ENCODE measurements around the gene FAHD2A. TPM values are rescaled to one million over a fixed set of nuclear protein-coding genes. Genes with fewer than 3 reads are reported as not detected.
A peak's percentile ranks its signal among the peaks of the same experiment; 100 is the strongest.
"Not testable (repeated sequence)": the region's sequence is repeated elsewhere in the genome, so short reads cannot be mapped to it uniquely, and the experiment has no call there.

The FAHD2A gene
- total and polyA plus RNA-seq, 2 of the 8 experiments (the other 6 are each of a cell fraction or from before 2014, with no cell fraction given), result 24.2 to 26.7 TPM

GRCh38 chr2:95403824-95404223 lies 1.3 kb downstream of the FAHD2A start:
- Histone ChIP-seq H3K79me2 (ENCODE audit: control insufficient read depth in 1 of 2, insufficient read depth in 2 of 2, low read length in 2 of 2) (peaks cover 0 to 13% of the 10 kb centered on the region in 2 experiments; a peak in 2 of 4 replicates), H3K4me2 (ENCODE audit: insufficient read depth in 1 of 2, low read depth in 2 of 2, low read length in 2 of 2) (peak overlapping the region; percentile 2 to 87; a peak in 2 of 4 replicates), H3K4me3 (ENCODE audit: extremely low read depth in 1 of 4, insufficient read depth in 2 of 4, low read depth in 3 of 4, low read length in 4 of 4) (peak overlapping the region in 2 of 4 experiments; percentile 80 to 96; a peak in 5 of 8 replicates)
- H3K23me2 ChIP-seq (ENCODE audit: low read depth, low read length); H3K36me3 ChIP-seq (ENCODE audit: control insufficient read depth in 2 of 4, insufficient read depth in 4 of 4, low read length in 3 of 4); H3K56ac ChIP-seq (replicated peaks; ENCODE audit: insufficient read length, low read depth, low read length); H4K8ac ChIP-seq (ENCODE audit: extremely low read depth, insufficient read depth, low read length); H3K27ac ChIP-seq (ENCODE audit: low read depth, low read length); H3K4me1 ChIP-seq (replicated peaks in 1 of 4; ENCODE audit: control insufficient read depth in 3 of 4, insufficient read depth in 4 of 4, low read length in 3 of 4); H3K23ac ChIP-seq (ENCODE audit: insufficient read length); H2BK15ac ChIP-seq (ENCODE audit: low read length); H3K18ac ChIP-seq (ENCODE audit: extremely low read depth, low read length); DNase-seq (ENCODE audit: low read depth in 1 of 2, low spot score in 2 of 2); H2BK20ac ChIP-seq (ENCODE audit: low read length); H2BK12ac ChIP-seq (ENCODE audit: low read depth, low read length); H3K4ac ChIP-seq (replicated peaks; ENCODE audit: insufficient read length, low read depth, low read length); H3K14ac ChIP-seq (ENCODE audit: insufficient read length); H2BK5ac ChIP-seq (ENCODE audit: low read depth, low read length); FAIRE-seq; H4K91ac ChIP-seq (replicated peaks; ENCODE audit: insufficient read length, low read length); H2AK5ac ChIP-seq (ENCODE audit: low read depth, low read length); H3K9ac ChIP-seq (replicated peaks in 1 of 4; ENCODE audit: extremely low read depth in 1 of 4, low read depth in 3 of 4, low read length in 3 of 4); H3K9me3 ChIP-seq (ENCODE audit: insufficient read depth in 2 of 2, low read depth in 1 of 2, low read length in 1 of 2); H2BK120ac ChIP-seq (replicated peaks; ENCODE audit: low read depth, low read length); H3K27me3 ChIP-seq (replicated peaks in 1 of 4; ENCODE audit: control insufficient read depth in 3 of 4, extremely low read depth in 1 of 4, insufficient read depth in 3 of 4, low read length in 3 of 4); H4K20me1 ChIP-seq (replicated peaks in 1 of 2; ENCODE audit: control insufficient read depth in 1 of 2, insufficient read depth in 2 of 2, low read length in 2 of 2); H4K5ac ChIP-seq (ENCODE audit: insufficient read length, low read depth, low read length); H2AFZ ChIP-seq (ENCODE audit: low read length); H3K79me1 ChIP-seq (ENCODE audit: low read depth, low read length): not testable (repeated sequence)
- ChIA-PET POLR2A (ENCODE audit: partially characterized antibody) (interaction anchor here (1.2 kb wide), 1 partner anchor 9 kb away, joined by 4 read pairs; no protein-coding TSS in a partner anchor), CTCF (ENCODE audit: partially characterized antibody) (interaction anchor here (1.2 to 2.1 kb wide), 3 partner anchors 10 to 58 kb away, joined by 6 to 7 read pairs (median 6); no protein-coding TSS in a partner anchor)
- WGBS, 2 experiments (ENCODE audit: extremely low coverage in 1 of 2, insufficient coverage in 1 of 2, insufficient read length in 1 of 2, insufficient replicate concordance in 2 of 2, low coverage in 1 of 2, low lambda C conversion rate in 2 of 2, missing lambda C conversion rate in 1 of 2), result 91% methylated on average over 5 of the region's 5 CpGs; no CpG with 5 or more reads in 1 of the 2 experiments
